CD14-positive monocyte (primary cell): ENCODE data around the gene CKAP5. TPM values are rescaled to one million over a fixed set of nuclear protein-coding genes. Genes with fewer than 3 reads are reported as not detected.

Experiments
- DNase-seq, 3 donors: peaks; one replicate each; pipeline ENCODE4 v3.0.0-alpha.2; 2011 to 2022
- H2AFZ ChIP-seq: 2 replicates; pipeline ENCODE4 v1.6.0; 2012; ENCODE audit warnings: mild to moderate bottlenecking, low read depth, low read length, inconsistent platforms; ENCODE audit not compliant: insufficient read depth, poor library complexity, severe bottlenecking
- H3K27ac ChIP-seq, 2 donors: 1 replicate in 1 of 2; 2 replicates in 1 of 2; pipeline ENCODE4 v1.5.1; 2012 to 2013; ENCODE audit warnings: low read length in 2 of 2, control low read depth in 1 of 2, inconsistent platforms in 1 of 2, low read depth in 1 of 2, mild to moderate bottlenecking in 1 of 2
- H3K27me3 ChIP-seq, 2 donors: one replicate each; pipeline versions ENCODE4 v1.6.0 to v1.6.1; 2011 to 2013; ENCODE audit warnings: low read length in 2 of 2; ENCODE audit not compliant: control insufficient read depth in 2 of 2, insufficient read depth in 2 of 2
- H3K36me3 ChIP-seq, 2 donors: replicated peaks in 1 of 2; 1 replicate in 1 of 2; 2 replicates in 1 of 2; pipeline versions ENCODE4 v1.5.1 to v1.6.1; 2012 to 2013; ENCODE audit warnings: low read length in 2 of 2, control low read depth in 1 of 2, inconsistent platforms in 1 of 2, mild to moderate bottlenecking in 1 of 2; ENCODE audit not compliant: insufficient read depth in 2 of 2, control insufficient read depth in 1 of 2
- H3K4me1 ChIP-seq, 2 donors: 1 replicate in 1 of 2; 2 replicates in 1 of 2; pipeline versions ENCODE4 v1.5.1 to v1.6.1; 2012 to 2013; ENCODE audit warnings: low read length in 2 of 2, control low read depth in 1 of 2, inconsistent platforms in 1 of 2, mild to moderate bottlenecking in 1 of 2, moderate library complexity in 1 of 2; ENCODE audit not compliant: insufficient read depth in 2 of 2, control insufficient read depth in 1 of 2
- H3K4me2 ChIP-seq: replicated peaks from 2 replicates; pipeline ENCODE3; 2012; ENCODE audit warnings: low read length, moderate library complexity, mild to moderate bottlenecking; ENCODE audit not compliant: poor library complexity, severe bottlenecking; ENCODE audit errors: extremely low read depth
- H3K4me3 ChIP-seq, 3 experiments: fragments of 200-600 bp in 1 of 3; sonication (generic) in 1 of 3; replicated peaks in 1 of 3; 1 replicate in 2 of 3; 2 replicates in 1 of 3; pipeline ENCODE4 v1.5.1; 2011 to 2013; ENCODE audit warnings: low read length in 3 of 3, mild to moderate bottlenecking in 3 of 3, control low read depth in 2 of 3, low read depth in 2 of 3, inconsistent platforms in 1 of 3, moderate library complexity in 1 of 3
- H3K79me2 ChIP-seq: 2 replicates; pipeline ENCODE4 v1.6.0; 2012; ENCODE audit warnings: mild to moderate bottlenecking, control low read depth, inconsistent platforms, low read length, moderate library complexity; ENCODE audit not compliant: insufficient read depth
- H3K9ac ChIP-seq: 2 replicates; pipeline ENCODE4 v1.6.0; 2017; ENCODE audit warnings: low read length, mild to moderate bottlenecking; ENCODE audit not compliant: insufficient read depth, poor library complexity, severe bottlenecking
- H3K9me3 ChIP-seq, 2 donors: replicated peaks in 1 of 2; 1 replicate in 1 of 2; 2 replicates in 1 of 2; pipeline versions ENCODE4 v1.5.1 to v1.6.1; 2012 to 2013; ENCODE audit warnings: low read length in 2 of 2, control low read depth in 1 of 2; ENCODE audit not compliant: control insufficient read depth in 1 of 2, insufficient read depth in 1 of 2
- H4K20me1 ChIP-seq: 2 replicates; pipeline ENCODE4 v1.6.0; 2012; ENCODE audit warnings: mild to moderate bottlenecking, low read length, control low read depth, moderate library complexity; ENCODE audit not compliant: insufficient read depth
- H3K27ac Mint-ChIP-seq, 7 donors: one replicate each; pipeline ENCODE4 v1.8.0; 2020; ENCODE audit warnings: mild to moderate bottlenecking in 7 of 7, mixed read lengths in 7 of 7, moderate library complexity in 6 of 7, inconsistent platforms in 2 of 7
- H3K27me3 Mint-ChIP-seq, 3 donors: one replicate each; pipeline ENCODE4 v1.8.0; 2021 to 2022; ENCODE audit warnings: low read depth in 3 of 3, mild to moderate bottlenecking in 3 of 3, mixed read lengths in 3 of 3, moderate library complexity in 3 of 3, inconsistent platforms in 1 of 3
- H3K36me3 Mint-ChIP-seq, 2 donors: one replicate each; pipeline ENCODE4 v1.8.0; 2020; ENCODE audit warnings: mixed read lengths in 2 of 2, inconsistent platforms in 1 of 2, mild to moderate bottlenecking in 1 of 2
- H3K4me1 Mint-ChIP-seq: one replicate; pipeline ENCODE4 v1.8.0; 2020; ENCODE audit warnings: mild to moderate bottlenecking, mixed read lengths
- H3K4me3 Mint-ChIP-seq, 2 donors: one replicate each; pipeline ENCODE4 v1.8.0; 2020; ENCODE audit warnings: mild to moderate bottlenecking in 2 of 2, mixed read lengths in 2 of 2, moderate library complexity in 1 of 2
- H3K9me3 Mint-ChIP-seq, 7 donors: one replicate each; pipeline ENCODE4 v1.8.0; 2020 to 2022; ENCODE audit warnings: mixed read lengths in 7 of 7, mild to moderate bottlenecking in 6 of 7, moderate library complexity in 6 of 7, inconsistent platforms in 2 of 7
- CTCF ChIP-seq: fragments of 200-600 bp; IDR thresholded peaks from one replicate; pipeline ENCODE4 v1.8.0; 2022; ENCODE audit warnings: antibody characterized with exemption, mild to moderate bottlenecking
- WGBS: methylation state at CpG from one replicate; pipeline ENCODE4 v1.1.5; 2013; ENCODE audit warnings: missing lambda C conversion rate; ENCODE audit not compliant: insufficient coverage; 5-methylcytosine and 5-hydroxymethylcytosine counted together
- intact Hi-C, 2 donors: fragments of 100-400 bp; cut with micrococcal nuclease; formaldehyde crosslinking; loops; one replicate each; pipeline versions ENCODE4 v1.15.0 to v1.15.1; 2023
- polyA plus RNA-seq, 3 donors: library from polyadenylated mRNA; depleted of rRNA in 1 of 3; unstranded in 2 of 3; stranded (reverse) in 1 of 3; fragments of 300-500 nt in 2 of 3; fragments of >200 nt in 1 of 3; fragmentation: Illumina TruSeq in 2 of 3; gene quantifications; 1 replicate in 2 of 3; 2 replicates in 1 of 3; pipeline ENCODE4 v1.2.3, GENCODE V29; 2012 to 2021

The CKAP5 gene
- polyA plus RNA-seq, 3 donors: 6.4 to 10.2 (median 7.9) TPM

- H3K36me3 Mint-ChIP-seq: peaks cover 5 to 9% of the 10 kb centered on the region in 2 donors
- no peaks in the 10 kb centered on the region for H3K9me3 ChIP-seq
- peaks cover 17 to 23% of the 10 kb centered on the region in 2 donors for H3K4me1 ChIP-seq
- H3K9me3 Mint-ChIP-seq: no peaks in the 10 kb centered on the region
- no peak for DNase-seq
- peak overlapping the region; percentile 88 for H3K4me2 ChIP-seq
- H3K27ac Mint-ChIP-seq: peak overlapping the region; percentile 66 to 89 (median 84)
- H4K20me1 ChIP-seq: peaks cover 6% of the 10 kb centered on the region
- 0% methylated on average over 8 of the region's 12 CpGs for WGBS
- H3K27me3 Mint-ChIP-seq: peaks cover 0 to 2% (median 2%) of the 10 kb centered on the region in 3 donors
- H3K4me3 Mint-ChIP-seq: peak overlapping the region; percentile 85
- peak overlapping the region; percentile 75 for H3K9ac ChIP-seq
- no peak for TF ChIP-seq CTCF
- intact Hi-C loops: no loop called here
- peaks cover 29% of the 10 kb centered on the region for H3K4me1 Mint-ChIP-seq
- H2AFZ ChIP-seq: peak overlapping the region; percentile 94
- peak overlapping the region; percentile 57 to 96 (median 86) for H3K4me3 ChIP-seq
- peaks cover 57% of the 10 kb centered on the region for H3K79me2 ChIP-seq
- H3K27me3 ChIP-seq: no peaks in the 10 kb centered on the region
- peak overlapping the region; percentile 14 to 78 for H3K27ac ChIP-seq
- no peaks in the 10 kb centered on the region for H3K36me3 ChIP-seq
Measured at GRCh38 chr11:46845440-46845739, 690 bp downstream of the CKAP5 start.

GRCh38 chr11:46840116-46840515, 6.0 kb downstream of the CKAP5 start:
- peaks cover 100% of the 10 kb centered on the region for H3K79me2 ChIP-seq
- H3K36me3 Mint-ChIP-seq: peaks cover 7 to 12% of the 10 kb centered on the region in 2 donors
- no peak overlapping the region for H3K4me3 ChIP-seq
- no peaks in the 10 kb centered on the region for H3K36me3 ChIP-seq
- peaks cover 37% of the 10 kb centered on the region for H3K4me1 Mint-ChIP-seq
- H3K9ac ChIP-seq: no peak overlapping the region
- no peak overlapping the region for H3K4me2 ChIP-seq
- H2AFZ ChIP-seq: no peak overlapping the region
- H3K9me3 ChIP-seq: no peaks in the 10 kb centered on the region
- intact Hi-C loops: no loop called here
- no peak for DNase-seq
- TF ChIP-seq CTCF: no peak
- peak overlapping the region in 1 of 2 donors; percentile 36 for H3K27ac ChIP-seq
- no peaks in the 10 kb centered on the region for H3K27me3 ChIP-seq
- no peaks in the 10 kb centered on the region for H3K9me3 Mint-ChIP-seq
- peak overlapping the region in 2 of 7 donors; percentile 10 to 17 for H3K27ac Mint-ChIP-seq
- peaks cover 10 to 11% of the 10 kb centered on the region in 2 donors for H3K4me1 ChIP-seq
- peaks cover 0 to 2% (median 0%) of the 10 kb centered on the region in 3 donors for H3K27me3 Mint-ChIP-seq
- H3K4me3 Mint-ChIP-seq: no peak overlapping the region
- peaks cover 8% of the 10 kb centered on the region for H4K20me1 ChIP-seq
